ENCODE data around the gene SNAPIN.
"Not testable (repeated sequence)": the region's sequence is repeated elsewhere in the genome, so short reads cannot be mapped to it uniquely, and the experiment has no call there.

Gene SNAPIN

DNA sequence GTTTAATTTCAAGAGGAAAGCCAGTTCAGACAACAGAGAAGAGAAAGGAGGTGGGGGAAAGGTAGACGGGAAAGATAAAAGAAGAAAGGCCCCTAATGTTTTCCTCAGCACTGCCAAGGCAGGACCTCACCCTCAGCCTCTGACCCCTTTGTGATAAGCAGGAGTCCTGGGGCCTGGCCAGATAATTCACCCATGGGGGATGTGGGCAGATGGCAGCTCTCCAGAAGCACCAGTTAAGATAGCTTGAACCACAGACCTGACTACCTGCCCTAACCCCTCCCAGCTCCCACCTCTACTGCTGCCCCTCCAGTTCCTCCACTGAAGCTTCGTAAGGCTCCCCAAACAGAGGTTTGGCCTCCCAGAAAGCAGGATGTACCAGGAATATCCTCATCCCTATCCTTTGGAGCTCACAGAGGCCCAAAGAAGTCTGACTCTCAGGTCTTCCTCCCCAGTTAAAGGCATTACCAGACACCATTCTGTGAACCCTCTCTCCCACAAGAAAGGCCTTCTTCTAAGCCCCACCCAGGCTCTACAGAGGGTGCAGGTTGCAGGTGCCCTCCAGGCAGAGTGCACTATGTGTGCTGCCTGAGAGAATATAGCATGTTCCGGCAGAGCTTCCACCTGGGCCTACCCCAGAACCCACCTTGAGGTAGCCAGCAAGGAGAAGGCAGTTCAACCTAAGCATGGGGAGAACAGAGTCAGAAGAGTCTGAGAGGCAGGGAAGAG lies 9.2 kb upstream of the SNAPIN start:
- DNase-seq: no peak

DNA sequence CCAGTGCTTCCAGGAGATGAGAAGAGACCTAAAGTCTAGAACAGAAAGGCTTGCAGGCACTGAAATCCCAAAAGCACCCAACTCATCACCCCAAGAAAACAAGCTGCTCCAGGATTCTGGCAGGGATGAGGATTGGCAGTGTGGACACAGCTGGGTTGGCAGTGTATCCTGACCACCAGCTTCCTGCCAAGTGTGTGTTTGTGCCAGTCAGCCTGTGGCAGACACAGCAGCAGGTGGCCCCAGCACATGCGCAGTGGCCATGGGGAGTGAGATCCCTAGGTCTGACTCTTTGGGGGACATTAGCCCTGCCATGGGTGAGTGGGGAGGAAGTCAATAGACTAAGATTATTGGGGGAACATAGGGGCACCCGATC lies 8.7 kb upstream of the SNAPIN start:
- DNase-seq: peak; percentile 22

DNA sequence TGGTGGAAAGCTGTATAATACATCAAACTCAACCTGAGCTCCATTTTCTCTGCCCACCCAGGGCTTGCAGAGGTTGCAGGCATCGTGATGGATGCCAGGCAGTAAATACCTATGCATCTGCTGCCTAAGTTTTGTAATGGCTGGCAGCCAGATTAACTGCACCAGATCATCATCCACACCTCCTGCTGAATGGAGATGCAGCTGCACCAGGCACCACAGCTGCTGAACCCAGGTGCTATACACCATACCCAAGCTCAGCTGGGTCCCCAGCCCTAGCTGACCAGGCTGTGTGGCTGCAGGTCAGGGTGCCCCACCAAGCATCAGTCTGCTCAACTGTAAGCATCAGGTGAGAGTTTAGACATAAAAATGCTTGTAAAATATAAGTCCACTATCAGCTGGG lies 6.7 kb upstream of the SNAPIN start:
- no peak for DNase-seq

DNA sequence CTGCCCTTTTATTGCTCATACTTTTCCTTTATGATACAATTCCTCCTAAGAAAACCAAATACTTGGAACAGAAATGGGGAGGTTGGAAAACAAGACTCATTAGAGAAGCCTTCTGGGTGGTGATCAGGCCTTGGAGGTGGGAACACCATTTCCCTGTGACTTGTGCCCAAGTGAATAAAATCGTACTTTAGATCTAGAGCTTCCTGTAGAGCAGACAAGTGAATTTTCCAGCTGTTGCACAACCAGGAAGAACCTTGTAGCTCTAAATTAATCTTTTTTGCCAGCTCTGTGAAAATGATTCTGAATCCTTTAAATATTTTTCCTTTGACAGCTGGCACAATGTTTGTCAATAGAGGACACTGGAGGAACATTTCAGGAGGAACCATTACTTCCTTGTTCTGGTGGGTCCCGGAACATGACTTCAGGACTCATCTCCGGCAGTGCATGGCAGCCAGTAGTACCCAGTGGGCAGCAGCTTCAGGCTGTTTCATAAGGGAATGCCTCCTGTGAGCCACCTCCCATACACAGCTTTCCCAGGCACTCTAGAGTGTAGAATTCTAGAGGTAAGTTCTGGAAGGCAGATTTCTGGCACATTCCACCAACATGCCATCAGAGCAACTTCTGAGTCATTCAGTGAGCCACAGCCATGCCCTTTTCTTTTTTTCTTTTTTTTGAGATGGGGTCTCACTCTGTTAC lies 5.5 kb upstream of the SNAPIN start:
- no peak for DNase-seq

DNA sequence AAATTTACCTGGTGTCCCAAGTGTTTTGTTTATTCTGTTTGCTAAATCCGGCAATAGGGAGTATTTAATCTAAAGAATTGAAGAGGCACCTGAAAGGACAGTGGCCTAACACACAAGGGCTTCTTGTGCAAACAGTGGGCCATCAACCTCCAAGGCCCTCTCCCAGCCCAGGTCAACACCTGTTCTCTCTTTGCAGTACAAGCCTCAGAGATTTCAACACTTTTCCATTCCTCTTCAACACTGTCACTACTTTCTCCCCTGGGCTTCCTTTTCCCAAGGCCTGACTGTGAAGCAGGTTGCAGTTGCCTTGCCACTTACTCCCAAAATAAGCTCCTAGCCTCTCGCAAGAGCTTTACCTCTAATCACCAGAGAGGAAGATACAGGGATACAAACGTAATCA lies 3.2 kb upstream of the SNAPIN start:
- DNase-seq: no peak

DNA sequence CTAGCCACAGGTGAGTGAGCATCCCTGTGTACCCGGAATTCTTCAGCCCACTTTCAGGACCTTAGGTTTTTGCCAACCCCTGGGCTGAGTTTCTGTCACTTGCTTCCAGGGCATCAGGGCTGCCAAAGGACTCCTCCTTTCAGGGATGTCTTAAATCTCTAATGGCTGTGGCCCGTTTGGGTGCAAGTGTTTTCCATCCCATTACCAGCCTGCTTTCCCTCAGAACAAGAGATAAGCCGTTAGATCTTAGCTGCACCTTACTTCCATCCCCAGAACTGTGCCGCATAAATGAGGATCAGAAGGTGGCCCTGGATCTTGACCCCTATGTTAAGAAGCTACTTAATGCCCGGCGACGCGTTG lies 652 bp downstream of the SNAPIN start:
- no peak for DNase-seq

DNA sequence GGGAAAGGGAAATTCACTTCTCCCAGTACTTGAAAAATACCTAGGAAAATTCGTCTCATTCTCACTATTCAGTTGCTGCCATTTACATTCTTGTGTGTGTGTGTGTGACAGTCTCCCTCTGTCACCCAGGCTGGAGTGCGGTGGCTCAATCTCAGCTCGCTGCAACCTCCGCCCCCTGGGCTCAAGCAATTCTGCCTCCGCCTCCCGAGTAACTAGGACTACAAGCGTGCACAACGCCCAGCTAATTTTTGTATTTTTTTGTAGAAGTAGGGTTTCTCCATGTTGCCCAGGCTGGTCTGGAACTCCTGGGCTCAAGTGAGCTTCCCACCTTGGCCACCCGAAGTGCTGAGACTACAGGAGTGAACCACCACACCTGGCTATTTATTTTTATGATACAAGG lies 1.2 kb downstream of the SNAPIN start:
- DNase-seq: no peak

DNA sequence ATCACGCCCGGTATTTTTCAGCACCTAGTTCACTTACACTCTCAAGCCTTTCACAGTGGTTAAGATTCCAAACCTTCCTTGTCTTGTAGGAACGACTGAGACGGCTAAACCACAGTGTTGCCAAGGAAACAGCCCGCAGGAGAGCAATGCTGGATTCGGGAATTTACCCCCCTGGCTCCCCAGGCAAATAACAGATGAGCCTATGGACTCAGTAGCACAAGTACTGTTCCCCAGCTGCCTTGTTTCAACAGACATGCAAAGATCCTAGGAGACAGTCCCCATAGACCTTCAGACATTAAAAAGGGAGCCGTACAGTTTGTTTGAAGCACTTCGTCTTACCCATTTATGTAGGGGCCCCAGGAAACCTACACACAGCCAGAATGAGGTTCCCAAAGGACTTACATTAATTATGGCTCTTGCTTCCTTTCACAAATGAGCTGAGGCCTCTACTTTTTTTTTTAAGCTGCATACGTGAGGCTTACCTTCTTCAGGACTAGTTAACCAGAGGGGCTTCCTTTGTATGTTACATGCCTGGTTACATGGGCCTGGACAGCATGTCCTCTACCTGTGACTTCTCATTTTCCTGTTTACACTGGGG lies 2.7 kb downstream of the SNAPIN start:
- DNase-seq: no peak

DNA sequence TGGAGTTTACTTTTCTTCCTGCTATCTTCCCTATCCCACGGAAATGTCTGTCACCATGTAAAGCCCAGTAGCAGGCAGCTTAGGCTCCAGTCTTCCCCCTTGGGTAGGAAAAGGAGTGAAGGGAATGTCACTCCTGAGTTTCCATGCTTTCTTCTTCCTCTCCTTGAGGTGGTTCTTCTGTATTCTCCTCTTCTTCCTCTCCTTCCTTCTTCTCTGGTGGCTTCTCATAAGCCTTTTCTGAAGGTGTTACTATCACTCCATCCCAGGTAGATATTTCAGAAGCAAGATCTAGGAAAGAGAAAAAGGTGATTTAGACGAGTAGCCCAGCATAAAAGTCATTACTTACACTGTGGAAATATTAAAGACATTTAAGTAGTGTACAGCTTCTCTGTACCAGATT lies 3.8 kb downstream of the SNAPIN start:
- no peak for DNase-seq

DNA sequence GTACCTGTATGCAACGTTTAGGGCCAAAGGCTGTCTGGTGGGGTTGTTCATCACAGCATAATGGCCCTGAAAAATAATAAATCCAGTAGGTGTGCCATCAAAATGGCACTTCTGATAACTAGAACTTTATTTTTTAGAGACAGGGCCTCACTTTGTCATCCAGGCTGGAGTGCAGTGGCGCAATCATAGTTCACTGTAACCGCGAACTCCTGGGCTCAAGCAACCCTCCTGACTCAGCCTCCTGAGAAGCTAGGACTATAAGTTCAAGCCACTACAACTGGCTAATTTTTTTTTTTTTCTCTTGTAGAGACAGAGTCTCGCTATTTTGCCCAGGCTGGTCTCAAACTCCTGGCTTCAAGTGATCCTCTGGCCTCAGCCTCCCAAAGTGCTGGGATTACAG lies 4.7 kb downstream of the SNAPIN start:
- no peak for DNase-seq

DNA sequence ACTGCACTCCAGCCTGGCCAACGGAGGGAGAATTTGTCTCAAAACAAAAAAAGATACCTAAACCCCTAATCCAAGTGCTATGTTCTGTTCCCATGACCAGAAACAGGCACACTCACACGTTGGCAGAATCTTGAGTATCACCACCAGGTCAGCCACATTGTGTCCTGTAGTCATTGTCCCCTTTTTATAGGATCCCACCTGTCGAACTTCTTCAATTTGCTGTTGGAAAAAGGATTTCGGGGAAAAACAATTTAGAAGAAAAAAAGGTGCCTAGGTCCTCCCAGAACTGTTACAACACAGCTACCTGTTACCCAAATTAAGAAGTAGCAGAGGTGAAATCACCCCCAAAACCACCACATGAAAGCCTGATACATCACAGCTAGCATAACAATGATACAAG lies 8.9 kb downstream of the SNAPIN start:
- no peak for DNase-seq

DNA sequence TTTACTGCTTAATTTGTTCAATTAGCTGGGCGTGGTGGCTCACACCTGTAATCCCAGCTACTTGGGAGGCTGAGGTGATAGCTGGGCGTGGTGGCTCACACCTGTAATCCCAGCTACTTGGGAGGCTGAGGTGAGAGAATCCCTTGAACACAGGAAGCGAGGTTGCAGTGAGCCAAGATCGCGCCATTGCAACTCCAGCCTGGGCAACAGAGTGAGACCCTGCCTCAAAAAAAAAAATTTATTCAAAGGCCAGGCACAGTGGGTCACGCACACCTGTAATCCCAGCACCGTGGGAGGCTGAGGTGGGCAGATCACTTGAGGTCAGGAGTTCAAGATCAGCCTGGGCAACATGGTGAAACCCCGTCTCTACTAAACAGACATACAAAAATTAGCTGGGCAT lies 10.2 kb downstream of the SNAPIN start:
- DNase-seq: not testable (repeated sequence)

DNA sequence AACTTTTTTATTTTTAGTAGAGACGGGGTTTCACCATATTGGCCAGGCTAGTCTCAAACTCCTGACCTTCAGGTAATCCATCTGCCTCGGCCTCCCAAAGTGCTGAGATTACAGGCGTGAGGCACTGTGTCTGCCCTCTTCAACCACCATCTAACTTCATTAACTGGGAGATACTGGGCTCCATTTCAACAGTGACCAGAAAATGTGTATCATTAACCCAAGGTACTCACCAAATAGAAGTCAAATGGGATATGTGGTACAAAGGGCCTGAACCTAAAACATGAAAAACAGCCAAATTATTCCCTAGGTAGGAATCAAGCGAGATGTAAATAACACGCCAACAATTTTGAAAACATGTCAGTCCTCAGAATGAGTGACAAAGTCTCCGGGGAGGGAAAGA lies 11.1 kb downstream of the SNAPIN start:
- DNase-seq: no peak

DNA sequence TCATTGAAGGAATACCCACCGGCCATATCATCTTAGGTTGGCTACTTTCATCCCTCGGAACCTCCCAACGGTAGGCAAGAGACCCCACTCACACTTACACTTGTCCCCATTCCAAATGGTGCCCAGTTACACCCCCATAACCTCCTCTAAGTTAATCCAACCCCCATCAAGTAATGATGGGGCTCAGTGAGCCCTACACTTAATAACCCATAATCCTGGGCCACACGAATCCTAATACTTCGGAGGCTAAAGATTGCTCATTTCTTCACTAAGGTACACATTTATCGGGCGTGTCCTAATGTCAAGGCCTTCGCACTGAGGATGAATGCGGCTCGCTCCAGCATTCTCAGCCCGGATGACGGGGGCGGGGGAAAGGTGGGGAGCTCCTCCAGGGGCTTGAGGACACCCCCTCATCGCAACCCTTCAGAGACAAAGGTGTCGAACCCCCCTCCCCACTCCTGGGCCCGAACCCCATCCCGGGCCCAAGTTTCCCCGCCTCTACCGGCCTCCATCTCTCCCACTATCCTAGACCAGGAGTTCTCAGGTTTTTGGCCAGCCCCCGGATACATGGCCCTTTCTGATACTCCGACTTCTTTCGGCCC lies 11.9 kb downstream of the SNAPIN start:
- no peak for DNase-seq

DNA sequence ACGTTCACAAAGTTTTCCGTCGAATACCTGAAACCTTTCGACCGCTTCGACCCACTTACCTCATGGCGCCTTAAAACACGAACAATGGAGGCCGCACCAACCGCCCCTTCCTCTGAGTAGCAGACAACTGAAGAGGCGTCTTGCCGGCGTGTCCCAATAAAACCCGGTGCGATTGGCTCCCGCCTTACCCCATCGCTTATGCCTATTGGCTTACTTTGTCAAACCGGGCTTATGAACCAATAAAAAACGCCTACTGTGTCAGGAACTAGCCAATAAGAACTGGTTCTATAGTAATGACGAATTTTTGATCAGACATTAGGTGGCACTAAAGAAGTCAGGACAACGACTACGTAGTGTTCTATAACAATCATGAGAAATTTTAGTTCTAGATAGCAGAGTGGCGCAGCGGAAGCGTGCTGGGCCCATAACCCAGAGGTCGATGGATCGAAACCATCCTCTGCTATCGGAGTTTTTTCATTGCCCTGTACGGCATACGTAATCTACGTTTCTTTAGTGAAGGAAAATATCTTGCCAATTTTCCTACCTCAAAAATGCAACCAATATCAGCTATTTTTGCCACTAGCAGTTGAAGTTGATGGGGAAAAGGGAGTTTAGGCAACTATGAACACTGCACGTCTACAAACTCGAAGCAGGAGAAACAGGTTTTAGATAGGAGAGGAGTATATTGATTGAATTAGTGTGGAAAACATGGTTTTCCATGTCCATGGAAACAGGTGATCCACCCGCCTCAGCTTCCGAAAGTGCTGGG lies 12.5 kb downstream of the SNAPIN start, which contains the start of gene ILF2:
Gene ILF2, minus strand, starts transcription at position 135 of the 769 bp plus-strand sequence. Its CDS starts 71 bp downstream, at position 64.
- peak; percentile 100 for DNase-seq

DNA sequence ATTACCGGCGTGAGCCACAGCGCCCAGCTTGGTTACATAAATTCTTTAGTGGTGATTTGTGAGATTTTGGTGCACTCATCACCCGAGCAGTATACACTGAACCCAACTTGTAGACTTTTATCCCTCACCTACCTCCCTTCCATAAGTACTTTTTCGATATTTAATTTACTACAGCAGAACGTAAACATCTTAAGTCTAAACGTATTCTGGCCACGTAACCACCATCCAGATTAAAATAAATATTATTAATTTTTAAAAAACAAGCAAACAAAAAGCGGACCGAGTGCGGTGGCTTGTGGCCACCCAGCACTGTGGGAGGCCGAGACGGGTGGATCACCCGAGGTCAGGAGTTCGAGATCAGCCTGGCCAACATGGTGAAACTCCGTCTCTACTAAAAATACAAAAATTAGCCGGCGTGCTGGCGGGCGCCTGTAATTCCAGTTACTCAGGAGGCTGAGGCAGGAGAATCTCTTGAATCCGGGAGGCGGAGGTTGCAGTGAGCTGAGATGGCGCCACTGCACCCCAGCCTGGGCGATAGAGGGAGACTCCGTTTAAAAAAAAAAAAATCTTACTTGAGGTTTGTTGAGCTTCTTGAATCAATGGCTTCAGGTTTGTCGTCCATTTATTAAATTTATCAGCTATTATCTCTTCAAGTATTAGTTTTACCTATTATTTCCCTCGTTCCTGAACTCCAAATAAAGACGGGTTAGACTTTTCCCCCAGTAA lies 13.3 kb downstream of the SNAPIN start:
- peak; percentile 45 for DNase-seq

DNA sequence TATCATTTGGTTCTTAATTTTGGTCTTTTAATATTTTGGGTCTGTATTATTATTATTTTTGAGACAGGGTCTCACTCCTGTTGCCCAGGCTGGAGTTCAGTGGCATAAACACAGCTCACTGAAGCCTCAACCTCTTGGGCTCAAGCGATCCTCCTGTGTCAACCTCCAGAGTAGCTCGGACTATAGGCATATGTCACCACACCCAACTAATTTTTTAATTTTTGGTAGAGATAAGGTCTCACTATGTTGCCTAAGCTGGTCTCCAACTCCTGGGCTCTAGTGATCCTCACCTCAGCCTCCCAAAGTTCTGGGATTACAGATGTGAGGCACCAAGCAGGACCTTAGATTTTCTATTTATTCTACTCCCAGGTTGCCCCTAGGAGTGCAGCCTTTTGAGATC lies 15.0 kb downstream of the SNAPIN start:
- DNase-seq: no peak

DNA sequence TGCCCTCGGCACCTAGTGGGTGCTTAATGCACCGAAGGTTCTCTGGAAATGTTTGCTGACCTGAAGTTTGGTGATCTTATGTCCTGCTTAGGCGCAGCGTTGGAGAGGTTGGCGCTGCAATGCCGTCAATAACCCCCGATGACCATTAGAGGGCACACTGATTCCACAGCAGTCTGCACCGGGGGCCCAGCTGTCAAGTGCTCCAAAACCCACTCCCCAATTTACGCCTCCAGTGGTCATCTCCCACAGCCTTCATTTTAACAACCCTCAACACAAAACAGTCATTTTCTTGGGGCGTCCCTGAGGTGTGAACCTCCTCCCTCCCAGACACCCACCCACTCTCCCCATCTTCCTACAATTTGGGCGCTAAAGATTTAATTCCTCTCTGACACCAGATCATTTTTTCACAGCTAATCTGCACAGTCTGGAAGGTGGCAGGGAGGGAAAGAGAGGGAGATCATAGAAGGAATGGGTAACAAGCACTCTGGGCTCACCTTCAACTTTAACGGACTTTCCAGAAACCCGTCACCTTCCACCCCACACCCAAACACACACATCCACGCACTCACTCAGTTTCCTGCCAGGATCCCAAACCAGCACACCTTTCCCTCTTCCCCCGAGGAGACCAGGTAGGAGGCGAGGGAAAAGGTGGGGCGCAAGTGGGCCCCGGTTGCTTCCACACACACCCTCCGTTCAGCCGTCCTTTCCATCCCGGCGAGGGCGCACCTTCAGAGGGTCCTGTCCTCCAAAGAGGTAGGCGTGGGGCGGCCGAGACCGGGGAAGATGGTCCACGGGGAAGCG lies 19.4 kb downstream of the SNAPIN start:
- peak; percentile 58 for DNase-seq

DNA sequence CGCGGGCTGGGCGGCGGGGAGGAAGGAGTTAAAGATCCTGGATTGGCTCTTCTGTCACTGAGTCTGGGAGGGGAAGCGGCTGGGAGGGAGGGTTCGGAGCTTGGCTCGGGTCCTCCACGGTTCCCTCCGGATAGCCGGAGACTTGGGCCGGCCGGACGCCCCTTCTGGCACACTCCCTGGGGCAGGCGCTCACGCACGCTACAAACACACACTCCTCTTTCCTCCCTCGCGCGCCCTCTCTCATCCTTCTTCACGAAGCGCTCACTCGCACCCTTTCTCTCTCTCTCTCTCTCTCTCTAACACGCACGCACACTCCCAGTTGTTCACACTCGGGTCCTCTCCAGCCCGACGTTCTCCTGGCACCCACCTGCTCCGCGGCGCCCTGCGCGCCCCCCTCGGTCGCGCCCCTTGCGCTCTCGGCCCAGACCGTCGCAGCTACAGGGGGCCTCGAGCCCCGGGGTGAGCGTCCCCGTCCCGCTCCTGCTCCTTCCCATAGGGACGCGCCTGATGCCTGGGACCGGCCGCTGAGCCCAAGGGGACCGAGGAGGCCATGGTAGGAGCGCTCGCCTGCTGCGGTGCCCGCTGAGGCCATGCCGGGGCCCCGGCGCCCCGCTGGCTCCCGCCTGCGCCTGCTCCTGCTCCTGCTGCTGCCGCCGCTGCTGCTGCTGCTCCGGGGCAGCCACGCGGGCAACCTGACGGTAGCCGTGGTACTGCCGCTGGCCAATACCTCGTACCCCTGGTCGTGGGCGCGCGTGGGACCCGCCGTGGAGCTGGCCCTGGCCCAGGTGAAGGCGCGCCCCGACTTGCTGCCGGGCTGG lies 20.2 kb downstream of the SNAPIN start, which contains the start of gene NPR1:
Gene NPR1, plus strand, starts transcription at position 170 of the 818 bp plus-strand sequence. Its CDS starts 421 bp downstream, at position 591.
- peak; percentile 38 for DNase-seq

DNA sequence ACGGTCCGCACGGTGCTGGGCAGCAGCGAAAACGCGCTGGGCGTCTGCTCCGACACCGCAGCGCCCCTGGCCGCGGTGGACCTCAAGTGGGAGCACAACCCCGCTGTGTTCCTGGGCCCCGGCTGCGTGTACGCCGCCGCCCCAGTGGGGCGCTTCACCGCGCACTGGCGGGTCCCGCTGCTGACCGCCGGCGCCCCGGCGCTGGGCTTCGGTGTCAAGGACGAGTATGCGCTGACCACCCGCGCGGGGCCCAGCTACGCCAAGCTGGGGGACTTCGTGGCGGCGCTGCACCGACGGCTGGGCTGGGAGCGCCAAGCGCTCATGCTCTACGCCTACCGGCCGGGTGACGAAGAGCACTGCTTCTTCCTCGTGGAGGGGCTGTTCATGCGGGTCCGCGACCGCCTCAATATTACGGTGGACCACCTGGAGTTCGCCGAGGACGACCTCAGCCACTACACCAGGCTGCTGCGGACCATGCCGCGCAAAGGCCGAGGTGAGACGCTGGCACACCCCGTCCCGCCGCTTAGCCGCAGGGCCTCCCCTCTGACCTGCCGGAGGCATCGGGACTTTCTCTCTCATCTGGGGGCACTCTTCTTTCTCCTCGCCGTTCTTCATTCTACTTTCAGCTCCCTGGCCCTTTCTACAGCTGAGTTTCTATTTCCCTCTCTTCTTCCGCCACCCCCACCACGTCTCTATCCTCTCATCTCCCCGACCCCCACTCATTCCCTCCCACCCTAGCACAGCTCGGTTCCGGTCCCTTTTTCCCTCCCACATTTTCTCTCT lies 21.0 kb downstream of the SNAPIN start:
- no peak for DNase-seq

Data from NCI-H1105 treated with DMSO at 0.1 percent for 48 hours (cell line).